ENCODE data around the gene PANK4.

PANK4 gene

DNA sequence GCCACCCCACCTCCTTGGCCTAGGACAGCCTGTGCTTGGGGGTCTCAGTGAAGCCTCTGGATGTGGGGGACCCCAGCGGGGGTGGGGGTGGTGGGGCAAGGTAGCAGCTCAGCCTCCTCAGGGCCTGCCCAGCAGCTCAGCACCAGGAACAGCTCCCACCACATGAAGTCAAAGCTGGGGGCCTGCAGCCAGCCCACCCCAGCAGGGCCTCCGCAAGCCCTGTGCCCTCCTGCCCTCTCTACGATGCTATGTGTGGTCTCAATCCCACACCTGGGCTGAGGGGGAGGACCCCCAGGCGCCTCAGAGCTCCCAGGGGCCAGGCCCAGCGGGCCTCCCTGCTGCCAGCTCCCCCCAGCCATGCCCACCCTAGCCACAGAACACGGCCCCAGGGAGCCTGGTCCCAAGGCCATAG, 18.6 kb downstream of the PANK4 start:
- no peak overlapping the region for H3K4me3 Mint-ChIP-seq
- H3K4me1 Mint-ChIP-seq = no peaks in the 10 kb centered on the region
- ATAC-seq (no peak), DNase-seq (no peak)
- no peaks in the 10 kb centered on the region for H3K27me3 Mint-ChIP-seq
- H3K27ac Mint-ChIP-seq = no peak overlapping the region
- H3K36me3 Mint-ChIP-seq (ENCODE audit: low read depth) = peaks cover 8% of the 10 kb centered on the region
- no peaks in the 10 kb centered on the region for H3K9me3 Mint-ChIP-seq

DNA sequence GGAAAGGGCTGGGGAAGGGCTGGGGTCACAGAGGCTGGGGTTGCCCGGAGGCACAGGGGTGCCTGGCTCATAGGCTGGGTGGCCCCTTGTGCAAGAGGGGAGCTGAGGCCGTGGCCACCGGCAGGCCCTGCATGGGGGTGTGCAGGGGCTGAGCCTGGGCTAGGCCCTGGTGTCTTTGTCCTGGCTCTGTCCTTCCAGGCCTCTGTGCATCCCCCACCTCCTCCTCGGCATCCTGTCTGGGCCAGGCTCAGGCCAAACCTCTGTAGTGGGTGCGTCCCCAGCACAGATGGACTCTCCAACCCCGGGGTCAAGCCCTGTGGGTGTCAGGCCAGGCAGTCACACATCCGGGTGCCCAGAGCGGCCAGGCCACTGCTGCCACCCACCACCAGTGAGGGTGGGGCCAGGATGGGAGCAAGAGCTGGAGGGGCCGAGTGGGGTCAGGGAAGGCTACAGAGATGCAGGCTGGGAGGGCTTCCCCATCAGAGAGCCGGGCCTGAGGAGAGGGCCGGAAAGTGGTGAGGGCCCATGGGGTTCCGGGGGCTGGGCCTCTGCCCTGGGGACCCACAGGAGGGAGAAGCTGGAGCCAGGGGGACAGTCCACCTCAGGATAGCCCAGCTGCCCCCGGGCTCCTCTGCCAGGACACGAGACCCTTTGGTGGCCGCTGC, 19.4 kb downstream of the PANK4 start:
- Mint-ChIP-seq H3K4me3 (no peak overlapping the region), H3K36me3 (ENCODE audit: low read depth) (peaks cover 8% of the 10 kb centered on the region), H3K27ac (no peak overlapping the region), H3K4me1 (no peaks in the 10 kb centered on the region), H3K27me3 (no peaks in the 10 kb centered on the region), H3K9me3 (no peaks in the 10 kb centered on the region)
- ATAC-seq (no peak), DNase-seq (no peak)

DNA sequence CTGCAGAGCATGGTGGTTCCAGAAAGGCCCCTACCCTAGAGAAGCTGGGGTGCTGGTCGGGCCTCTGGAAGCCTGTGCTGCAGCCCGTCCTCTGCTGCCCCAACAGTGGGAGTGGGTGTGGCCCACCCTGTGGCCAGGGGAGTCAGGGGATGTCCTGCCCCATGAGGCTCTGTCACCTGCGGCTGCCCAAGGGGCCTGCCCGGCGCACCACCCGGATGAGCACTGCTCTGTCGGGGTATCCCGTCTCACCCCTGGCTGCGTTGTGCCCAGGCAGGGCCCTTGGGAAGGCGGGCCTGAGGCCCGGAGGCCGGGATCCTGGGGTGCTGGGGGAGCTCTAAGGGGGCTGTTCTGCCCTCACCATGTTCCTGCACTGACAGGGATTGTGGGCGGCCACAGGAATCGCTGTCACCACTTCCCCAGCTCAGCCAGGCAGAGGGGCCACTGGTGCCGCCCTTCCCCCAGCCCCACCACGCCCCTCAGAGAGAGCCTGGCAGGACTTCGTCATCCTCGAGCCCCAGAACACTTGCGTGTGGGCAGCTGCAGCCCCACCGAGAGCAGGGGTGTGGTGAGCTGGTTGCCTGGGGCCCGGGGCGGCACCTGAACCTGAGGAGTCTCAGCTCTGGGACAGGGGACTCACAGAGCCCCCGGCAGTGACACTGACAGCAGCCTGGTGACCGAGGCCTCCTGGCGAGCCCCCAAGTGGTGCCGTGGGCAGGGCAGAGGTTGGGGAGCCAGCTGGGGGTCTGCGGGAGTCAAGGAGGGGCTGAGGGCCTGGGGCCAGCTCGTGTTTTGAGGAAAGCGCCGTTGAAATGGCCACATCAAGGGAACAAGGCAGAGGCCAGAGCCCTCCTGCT, 20.2 kb downstream of the PANK4 start:
- no peaks in the 10 kb centered on the region for H3K4me1 Mint-ChIP-seq
- peaks cover 3% of the 10 kb centered on the region for H3K36me3 Mint-ChIP-seq (ENCODE audit: low read depth)
- no peaks in the 10 kb centered on the region for H3K9me3 Mint-ChIP-seq
- no peak overlapping the region for H3K4me3 Mint-ChIP-seq
- no peaks in the 10 kb centered on the region for H3K27me3 Mint-ChIP-seq
- DNase-seq = no peak
- H3K27ac Mint-ChIP-seq = no peak overlapping the region
- ATAC-seq = no peak

DNA sequence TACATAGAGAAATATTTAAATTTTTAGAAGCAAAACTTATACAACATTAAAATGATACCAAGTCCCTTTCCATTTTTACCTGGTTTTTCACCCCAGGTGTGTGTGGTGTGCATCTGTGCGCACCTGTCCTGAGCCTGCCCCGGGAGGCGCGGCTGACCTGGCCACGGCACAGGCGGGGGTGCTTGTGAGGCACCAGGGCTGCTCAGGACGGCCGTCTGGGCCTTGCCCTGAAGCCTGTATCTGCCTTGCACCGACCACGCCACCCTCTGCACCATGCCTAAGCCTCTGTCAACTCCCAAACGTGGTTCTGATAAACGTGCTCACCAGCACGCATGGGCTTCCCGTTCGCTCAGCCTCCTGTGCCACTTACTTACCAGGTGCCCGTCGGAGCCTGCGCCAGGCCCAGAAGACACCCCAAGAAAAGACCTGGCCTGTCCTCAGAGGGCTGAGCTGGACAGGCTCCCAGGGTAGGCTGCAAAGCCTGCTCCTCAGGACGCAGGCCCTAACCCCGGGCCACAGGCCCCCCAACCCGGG, 20.9 kb downstream of the PANK4 start:
- DNase-seq = no peak
- no peak overlapping the region for H3K27ac Mint-ChIP-seq
- no peaks in the 10 kb centered on the region for H3K9me3 Mint-ChIP-seq
- H3K4me3 Mint-ChIP-seq = no peak overlapping the region
- H3K36me3 Mint-ChIP-seq (ENCODE audit: low read depth) = peaks cover 3% of the 10 kb centered on the region
- no peaks in the 10 kb centered on the region for H3K4me1 Mint-ChIP-seq
- no peaks in the 10 kb centered on the region for H3K27me3 Mint-ChIP-seq
- no peak for ATAC-seq

DNA sequence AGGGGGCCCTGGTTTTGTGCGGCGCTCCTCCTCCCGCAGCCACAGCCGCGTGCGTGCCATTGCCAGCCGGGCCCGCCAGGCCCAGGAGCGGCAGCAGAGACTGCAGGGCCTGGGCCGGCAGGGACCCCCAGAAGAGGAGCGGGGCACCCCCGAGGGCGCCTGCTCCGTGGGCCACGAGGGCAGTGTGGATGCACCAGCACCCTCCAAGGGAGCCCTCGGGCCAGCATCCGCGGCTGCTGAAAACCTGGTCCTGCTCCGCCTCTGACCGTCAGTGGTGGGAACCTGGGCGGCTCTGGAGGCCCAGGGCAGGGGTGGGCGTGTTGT, 21.5 kb downstream of the PANK4 start:
- no peak for ATAC-seq

DNA sequence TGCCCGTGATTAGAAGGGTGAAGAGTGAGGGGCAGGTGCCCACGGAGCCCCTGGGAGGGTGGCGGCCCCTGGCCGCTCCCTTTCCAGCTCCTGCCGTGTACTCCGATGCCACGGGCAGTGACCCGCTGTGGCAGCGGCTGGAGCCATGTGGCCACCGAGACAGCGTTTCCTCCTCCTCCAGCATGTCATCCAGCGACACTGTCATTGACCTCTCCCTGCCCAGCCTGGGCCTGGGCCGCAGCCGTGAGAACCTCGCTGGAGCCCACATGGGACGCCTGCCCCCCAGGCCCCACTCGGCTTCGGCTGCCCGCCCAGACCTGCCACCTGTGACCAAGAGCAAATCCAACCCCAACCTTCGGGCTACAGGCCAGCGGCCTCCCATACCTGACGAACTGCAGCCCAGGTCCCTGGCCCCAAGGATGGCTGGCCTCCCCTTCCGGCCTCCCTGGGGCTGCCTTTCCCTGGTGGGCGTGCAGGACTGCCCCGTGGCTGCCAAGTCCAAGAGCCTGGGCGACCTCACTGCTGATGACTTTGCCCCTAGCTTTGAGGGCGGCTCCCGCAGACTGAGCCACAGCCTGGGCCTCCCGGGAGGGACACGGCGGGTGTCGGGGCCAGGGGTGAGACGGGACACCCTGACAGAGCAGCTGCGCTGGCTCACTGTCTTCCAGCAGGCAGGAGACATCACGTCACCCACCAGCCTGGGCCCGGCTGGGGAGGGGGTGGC, 22.0 kb downstream of the PANK4 start:
- peaks cover 3% of the 10 kb centered on the region for H3K36me3 Mint-ChIP-seq (ENCODE audit: low read depth)
- no peak overlapping the region for H3K27ac Mint-ChIP-seq
- DNase-seq (no peak), ATAC-seq (no peak)
- no peak overlapping the region for H3K4me3 Mint-ChIP-seq
- no peaks in the 10 kb centered on the region for H3K27me3 Mint-ChIP-seq
- H3K9me3 Mint-ChIP-seq = no peaks in the 10 kb centered on the region
- peaks cover 8% of the 10 kb centered on the region for H3K4me1 Mint-ChIP-seq

More for the DNA sequence above, 21.5 kb downstream of the PANK4 start:
- no peak for DNase-seq
- no peak overlapping the region for H3K27ac Mint-ChIP-seq
- no peaks in the 10 kb centered on the region for H3K27me3 Mint-ChIP-seq
- H3K4me3 Mint-ChIP-seq = no peak overlapping the region
- peaks cover 6% of the 10 kb centered on the region for H3K4me1 Mint-ChIP-seq
- H3K9me3 Mint-ChIP-seq = no peaks in the 10 kb centered on the region
- peaks cover 3% of the 10 kb centered on the region for H3K36me3 Mint-ChIP-seq (ENCODE audit: low read depth)

DNA sequence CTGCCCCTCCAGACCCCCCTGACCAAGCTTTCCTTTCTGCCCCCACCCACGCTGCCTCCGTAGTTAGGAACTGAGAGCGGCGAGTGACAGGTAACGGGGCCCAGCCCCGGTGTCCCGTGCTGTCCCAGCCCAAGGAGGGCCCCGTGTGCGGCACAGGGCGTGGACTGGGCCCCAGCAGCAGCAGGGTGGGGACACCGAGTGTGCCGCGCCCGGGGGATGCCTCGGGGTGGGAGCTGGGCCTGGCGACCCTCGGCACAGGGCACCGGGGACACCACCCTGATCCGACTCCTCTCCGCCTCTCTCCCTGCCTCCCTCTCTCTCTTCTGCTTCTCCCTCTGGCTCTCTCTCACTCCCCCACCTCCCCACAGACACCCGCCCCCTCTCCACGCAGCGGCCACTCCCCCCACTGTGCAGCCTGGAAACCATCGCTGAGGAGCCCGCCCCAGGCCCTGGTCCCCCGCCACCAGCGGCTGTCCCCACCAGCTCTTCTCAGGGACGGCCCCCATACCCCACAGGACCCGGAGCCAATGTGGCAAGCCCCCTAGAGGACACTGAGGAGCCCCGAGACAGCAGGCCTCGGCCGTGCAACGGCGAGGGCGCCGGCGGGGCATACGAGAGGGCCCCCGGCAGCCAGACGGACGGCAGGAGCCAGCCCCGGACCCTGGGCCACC, 22.7 kb downstream of the PANK4 start:
- Mint-ChIP-seq H3K36me3 (ENCODE audit: low read depth) (peaks cover 2% of the 10 kb centered on the region), H3K27ac (no peak overlapping the region), H3K4me3 (no peak overlapping the region), H3K4me1 (peaks cover 12% of the 10 kb centered on the region), H3K27me3 (no peaks in the 10 kb centered on the region), H3K9me3 (no peaks in the 10 kb centered on the region)
- DNase-seq (no peak), ATAC-seq (no peak)

DNA sequence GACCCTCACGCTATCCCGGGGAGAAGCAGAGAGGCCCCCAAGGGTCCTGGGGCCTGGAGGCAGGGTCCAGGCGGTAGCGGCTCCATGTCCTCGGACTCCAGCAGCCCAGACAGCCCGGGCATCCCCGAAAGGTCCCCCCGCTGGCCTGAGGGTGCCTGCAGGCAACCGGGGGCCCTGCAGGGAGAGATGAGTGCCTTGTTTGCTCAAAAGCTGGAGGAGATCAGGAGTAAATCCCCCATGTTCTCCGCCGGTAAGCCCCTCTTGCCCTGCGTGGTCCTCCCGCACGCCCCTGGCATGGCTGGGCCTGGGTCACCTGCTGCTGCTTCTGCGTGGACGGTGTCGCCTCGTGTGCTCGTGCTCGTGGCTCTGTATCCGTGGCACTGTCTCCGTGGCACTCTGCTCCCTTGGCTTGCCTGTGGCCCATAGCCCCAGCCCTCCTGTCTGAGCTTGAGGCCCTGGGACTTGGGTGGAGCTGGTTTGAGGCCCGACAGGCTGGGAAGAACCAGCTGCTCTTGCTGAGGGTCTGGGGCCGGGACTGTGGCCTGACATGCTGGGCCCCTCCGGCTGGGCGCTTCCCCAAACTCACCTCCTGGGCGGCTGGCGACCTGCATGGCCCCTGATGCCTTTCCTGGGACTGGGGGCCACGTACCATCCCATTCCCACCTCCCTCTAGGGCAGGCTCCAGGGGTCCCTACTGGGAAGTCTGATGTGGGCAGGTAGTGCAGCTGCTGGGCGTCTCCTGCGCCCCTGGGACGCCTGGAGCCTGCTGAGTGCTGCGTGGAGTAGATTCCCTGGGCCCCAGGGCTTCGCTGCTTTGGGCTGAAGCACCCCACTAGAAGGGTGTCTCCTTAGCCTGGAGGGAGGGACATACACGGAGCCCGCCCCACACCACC, 23.5 kb downstream of the PANK4 start:
- Mint-ChIP-seq H3K4me3 (no peak overlapping the region), H3K9me3 (no peaks in the 10 kb centered on the region), H3K27me3 (no peaks in the 10 kb centered on the region), H3K4me1 (peaks cover 13% of the 10 kb centered on the region), H3K27ac (no peak overlapping the region), H3K36me3 (ENCODE audit: low read depth) (no peaks in the 10 kb centered on the region)
- DNase-seq = no peak
- ATAC-seq = no peak

DNA sequence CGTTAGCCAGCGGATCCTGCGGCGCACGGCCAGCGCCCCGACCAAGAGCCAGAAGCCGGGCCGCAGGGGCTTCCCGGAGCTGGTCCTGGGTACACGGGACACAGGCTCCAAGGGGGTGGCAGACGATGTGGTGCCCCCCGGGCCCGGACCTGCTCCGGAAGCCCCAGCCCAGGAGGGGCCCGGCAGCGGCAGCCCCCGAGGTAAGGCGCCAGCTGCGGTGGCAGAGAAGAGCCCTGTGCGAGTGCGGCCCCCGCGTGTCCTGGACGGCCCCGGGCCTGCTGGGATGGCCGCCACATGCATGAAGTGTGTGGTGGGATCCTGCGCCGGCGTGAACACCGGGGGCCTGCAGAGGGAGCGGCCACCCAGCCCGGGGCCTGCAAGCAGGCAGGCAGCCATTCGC, 24.2 kb downstream of the PANK4 start:
- peaks cover 16% of the 10 kb centered on the region for H3K4me1 Mint-ChIP-seq
- H3K27me3 Mint-ChIP-seq = no peaks in the 10 kb centered on the region
- H3K36me3 Mint-ChIP-seq (ENCODE audit: low read depth) = no peaks in the 10 kb centered on the region
- H3K9me3 Mint-ChIP-seq = no peaks in the 10 kb centered on the region
- DNase-seq (no peak), ATAC-seq (no peak)
- no peak overlapping the region for H3K4me3 Mint-ChIP-seq
- no peak overlapping the region for H3K27ac Mint-ChIP-seq

DNA sequence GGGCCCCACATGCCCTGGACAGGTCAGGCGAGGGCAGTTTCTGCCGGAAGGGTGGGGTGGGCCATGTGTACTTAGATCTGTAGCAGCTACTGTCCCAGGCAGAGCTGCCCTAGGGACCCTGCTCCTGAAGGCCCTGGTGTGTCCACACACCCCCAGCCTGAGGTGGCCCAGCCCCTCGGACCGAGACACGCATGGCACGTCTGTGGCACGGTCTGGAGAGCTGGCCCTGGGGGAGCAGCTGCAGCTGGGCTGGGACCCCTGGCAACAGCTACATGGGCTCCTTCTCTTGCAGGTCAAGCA, 24.6 kb downstream of the PANK4 start:
- no peaks in the 10 kb centered on the region for H3K27me3 Mint-ChIP-seq
- DNase-seq (no peak), ATAC-seq (no peak)
- no peaks in the 10 kb centered on the region for H3K9me3 Mint-ChIP-seq
- H3K4me1 Mint-ChIP-seq = peaks cover 16% of the 10 kb centered on the region
- no peak overlapping the region for H3K27ac Mint-ChIP-seq
- H3K36me3 Mint-ChIP-seq (ENCODE audit: low read depth) = no peaks in the 10 kb centered on the region
- no peak overlapping the region for H3K4me3 Mint-ChIP-seq

DNA sequence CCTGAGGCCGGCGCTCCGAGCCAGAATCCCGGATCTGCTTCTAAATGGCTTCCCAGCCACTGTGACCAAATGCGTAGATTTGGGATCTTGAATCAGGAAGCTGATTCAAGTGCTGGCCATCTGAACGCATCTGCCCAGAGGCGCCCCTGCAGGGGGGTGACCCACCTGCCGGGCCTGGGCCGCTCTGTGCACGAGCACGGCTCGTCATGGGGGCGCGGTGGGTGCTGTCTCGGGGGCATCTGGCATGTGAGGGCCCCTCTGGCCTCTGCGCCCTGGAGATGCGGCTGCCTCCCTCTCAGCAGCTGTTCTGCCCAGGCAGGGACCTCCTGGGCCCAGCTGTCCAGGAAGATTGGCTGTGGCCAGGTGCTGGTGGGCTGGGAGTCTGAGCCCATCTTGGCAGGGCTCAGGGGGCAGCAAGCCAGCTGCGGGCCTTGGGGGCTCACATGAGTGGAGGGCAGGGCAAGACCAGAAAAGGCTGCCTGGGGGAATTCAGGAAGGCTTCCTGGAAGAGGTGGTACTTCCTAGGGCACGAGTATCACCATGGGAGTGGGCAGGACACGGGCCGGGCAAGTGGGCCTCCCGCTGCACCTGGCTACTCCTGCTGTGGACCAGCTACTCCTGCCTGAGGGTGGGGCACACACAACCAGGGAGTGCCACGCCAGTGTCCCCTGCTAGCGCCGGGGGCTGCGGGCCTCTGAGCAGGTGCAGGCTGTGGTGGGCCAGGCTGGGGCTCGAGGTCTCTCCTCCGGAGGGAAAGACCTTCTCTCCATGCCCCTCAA, 25.2 kb downstream of the PANK4 start:
- ATAC-seq (no peak), DNase-seq (no peak)
- H3K9me3 Mint-ChIP-seq = no peaks in the 10 kb centered on the region
- H3K4me1 Mint-ChIP-seq = peaks cover 19% of the 10 kb centered on the region
- H3K27ac Mint-ChIP-seq = no peak overlapping the region
- no peaks in the 10 kb centered on the region for H3K27me3 Mint-ChIP-seq
- H3K36me3 Mint-ChIP-seq (ENCODE audit: low read depth) = no peaks in the 10 kb centered on the region
- no peak overlapping the region for H3K4me3 Mint-ChIP-seq

DNA sequence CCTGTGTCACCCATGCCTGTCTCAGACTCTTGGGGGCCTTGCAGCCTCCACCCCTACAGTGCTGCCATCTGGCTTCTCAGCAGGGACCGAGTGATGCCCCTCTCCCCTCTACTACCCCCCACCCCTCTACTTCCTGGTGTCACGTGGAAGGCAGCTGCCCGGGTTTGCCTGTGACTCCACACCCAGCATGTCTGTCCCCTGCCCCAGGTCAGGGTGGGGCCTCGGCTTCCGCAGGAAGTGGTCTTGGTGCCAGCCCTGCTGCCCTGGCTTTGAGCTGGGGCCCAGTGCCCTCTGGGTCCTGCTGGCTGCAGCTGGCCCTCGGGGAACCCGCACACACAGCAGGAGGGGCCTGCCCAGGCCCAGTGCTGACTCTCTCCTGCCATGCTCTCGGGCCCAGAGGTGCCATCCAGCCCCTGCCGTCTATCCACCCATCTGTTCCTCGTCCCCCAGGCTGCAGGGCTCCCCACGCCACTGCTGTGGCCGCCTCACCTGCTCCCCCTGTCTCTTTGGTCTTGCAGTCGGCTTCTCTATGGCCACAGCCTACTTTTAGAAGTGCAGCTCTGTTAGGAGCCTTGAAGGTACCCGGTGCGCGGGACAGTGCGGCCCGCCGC, 26.3 kb downstream of the PANK4 start:
- ATAC-seq (peak; percentile 8), DNase-seq (no peak)
- H3K9me3 Mint-ChIP-seq = no peaks in the 10 kb centered on the region
- peaks cover 23% of the 10 kb centered on the region for H3K4me1 Mint-ChIP-seq
- H3K27ac Mint-ChIP-seq = peak overlapping the region; percentile 39
- no peak overlapping the region for H3K4me3 Mint-ChIP-seq
- H3K36me3 Mint-ChIP-seq (ENCODE audit: low read depth) = no peaks in the 10 kb centered on the region
- no peaks in the 10 kb centered on the region for H3K27me3 Mint-ChIP-seq

DNA sequence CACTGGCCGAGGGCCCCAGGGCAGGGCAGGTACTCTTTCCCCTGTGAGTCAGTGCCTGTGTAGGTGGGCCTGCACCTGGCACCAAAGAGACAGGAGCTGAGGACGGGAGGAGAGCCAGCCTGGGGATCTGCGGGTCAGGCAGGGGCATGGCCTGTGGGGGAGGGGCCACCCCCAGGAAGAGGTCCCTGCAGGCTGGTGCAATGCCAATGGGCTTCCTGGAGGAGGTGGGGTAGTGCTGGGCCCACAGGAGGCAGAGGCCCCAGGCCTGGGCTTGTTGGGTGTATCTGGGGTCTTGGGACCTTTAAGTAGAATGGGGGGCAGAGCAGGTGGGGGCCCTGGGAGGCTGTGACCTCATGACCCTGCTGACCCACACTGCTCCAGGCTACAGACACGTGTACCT, 27.1 kb downstream of the PANK4 start:
- Mint-ChIP-seq H3K9me3 (no peaks in the 10 kb centered on the region), H3K27me3 (no peaks in the 10 kb centered on the region), H3K27ac (no peak overlapping the region), H3K36me3 (ENCODE audit: low read depth) (no peaks in the 10 kb centered on the region), H3K4me1 (peaks cover 27% of the 10 kb centered on the region), H3K4me3 (no peak overlapping the region)
- DNase-seq (no peak), ATAC-seq (no peak)

Data from activated naive CD8-positive, alpha-beta T cell treated with anti-CD3 and anti-CD28 coated beads, Interleukin-2, amount 50 U/mL, for 24 hours (primary cell).